ENCODE data around the gene PKN1.

The PKN1 gene

GRCh38 chr19:14405758-14406644, 27.1 kb upstream of the PKN1 start:
- H3K27ac ChIP-seq (ENCODE audit: low read length) = no peak overlapping the region
- H3K9me3 ChIP-seq (ENCODE audit: insufficient read depth, low read length) = no peaks in the 10 kb centered on the region
- no peak overlapping the region for H3K4me3 ChIP-seq (ENCODE audit: low read length)
- H3K27me3 ChIP-seq (ENCODE audit: low read depth, low read length) = no peaks in the 10 kb centered on the region
- H2AFZ ChIP-seq (ENCODE audit: low read depth, low read length) = no peak overlapping the region
- peaks cover 7% of the 10 kb centered on the region for H3K79me2 ChIP-seq (ENCODE audit: low read length)
- no peak overlapping the region for H3K4me2 ChIP-seq (ENCODE audit: low read length)
- TF ChIP-seq EZH2phosphoT487 (IDR thresholded peaks at IDR 0.05; ENCODE audit: low read depth) = no peak
- TF ChIP-seq, protein P1, sequence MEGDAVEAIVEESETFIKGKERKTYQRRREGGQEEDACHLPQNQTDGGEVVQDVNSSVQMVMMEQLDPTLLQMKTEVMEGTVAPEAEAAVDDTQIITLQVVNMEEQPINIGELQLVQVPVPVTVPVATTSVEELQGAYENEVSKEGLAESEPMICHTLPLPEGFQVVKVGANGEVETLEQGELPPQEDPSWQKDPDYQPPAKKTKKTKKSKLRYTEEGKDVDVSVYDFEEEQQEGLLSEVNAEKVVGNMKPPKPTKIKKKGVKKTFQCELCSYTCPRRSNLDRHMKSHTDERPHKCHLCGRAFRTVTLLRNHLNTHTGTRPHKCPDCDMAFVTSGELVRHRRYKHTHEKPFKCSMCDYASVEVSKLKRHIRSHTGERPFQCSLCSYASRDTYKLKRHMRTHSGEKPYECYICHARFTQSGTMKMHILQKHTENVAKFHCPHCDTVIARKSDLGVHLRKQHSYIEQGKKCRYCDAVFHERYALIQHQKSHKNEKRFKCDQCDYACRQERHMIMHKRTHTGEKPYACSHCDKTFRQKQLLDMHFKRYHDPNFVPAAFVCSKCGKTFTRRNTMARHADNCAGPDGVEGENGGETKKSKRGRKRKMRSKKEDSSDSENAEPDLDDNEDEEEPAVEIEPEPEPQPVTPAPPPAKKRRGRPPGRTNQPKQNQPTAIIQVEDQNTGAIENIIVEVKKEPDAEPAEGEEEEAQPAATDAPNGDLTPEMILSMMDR (IDR thresholded peaks at IDR 0.05; ENCODE audit: low read depth, low read length) = peak; percentile 46
- no peaks in the 10 kb centered on the region for H3K4me1 ChIP-seq (ENCODE audit: low read length)
- H4K20me1 ChIP-seq (ENCODE audit: insufficient read depth, low read length) = peaks cover 42% of the 10 kb centered on the region
- no peak overlapping the region for H3K9ac ChIP-seq (ENCODE audit: low read length)
- H3K36me3 ChIP-seq (replicated peaks; ENCODE audit: low read depth, low read length) = peaks cover 67% of the 10 kb centered on the region

- no peak overlapping the region for H3K4me3 ChIP-seq (ENCODE audit: low read length)
Observed at GRCh38 chr19:14406645-14407401, 26.3 kb upstream of the PKN1 start.

DNA sequence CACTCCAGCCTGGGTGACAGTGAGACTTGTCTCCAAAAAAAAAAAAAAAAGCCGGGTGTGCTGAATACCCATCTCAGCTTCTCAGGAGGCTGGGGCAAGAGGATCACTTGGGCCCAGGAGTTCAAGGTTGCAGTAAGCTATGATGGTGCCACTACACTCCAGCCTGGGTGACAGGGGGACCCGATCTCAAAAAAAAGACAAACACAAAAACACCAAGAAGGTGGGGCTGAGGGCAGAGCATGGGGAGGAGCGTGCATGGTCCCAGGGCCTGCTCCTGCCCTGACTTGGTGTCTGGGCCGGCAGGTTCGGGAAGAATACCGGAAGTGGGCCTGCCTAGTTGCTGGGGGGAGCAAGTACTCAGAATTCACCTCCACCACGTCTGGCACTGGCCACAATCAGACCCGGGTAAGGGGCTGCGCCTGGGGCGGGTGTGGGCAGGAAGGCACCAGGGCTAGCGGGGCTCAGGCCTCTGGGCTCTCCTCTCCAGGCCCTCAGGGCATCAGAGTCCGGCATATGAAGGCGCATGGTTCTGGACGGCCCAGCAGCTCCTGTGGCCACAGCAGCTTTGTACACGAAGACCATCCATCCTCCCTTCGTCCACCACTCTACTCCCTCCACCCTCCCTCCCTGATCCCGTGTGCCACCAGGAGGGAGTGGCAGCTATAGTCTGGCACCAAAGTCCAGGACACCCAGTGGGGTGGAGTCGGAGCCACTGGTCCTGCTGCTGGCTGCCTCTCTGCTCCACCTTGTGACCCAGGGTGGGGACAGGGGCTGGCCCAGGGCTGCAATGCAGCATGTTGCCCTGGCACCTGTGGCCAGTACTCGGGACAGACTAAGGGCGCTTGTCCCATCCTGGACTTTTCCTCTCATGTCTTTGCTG, 25.3 kb upstream of the PKN1 start:
- Histone ChIP-seq H3K79me2 (ENCODE audit: low read length) (peaks cover 26% of the 10 kb centered on the region), H3K36me3 (replicated peaks; ENCODE audit: low read depth, low read length) (peaks cover 74% of the 10 kb centered on the region), H2AFZ (ENCODE audit: low read depth, low read length) (no peak overlapping the region), H3K27me3 (ENCODE audit: low read depth, low read length) (no peaks in the 10 kb centered on the region), H4K20me1 (ENCODE audit: insufficient read depth, low read length) (peaks cover 60% of the 10 kb centered on the region), H3K4me1 (ENCODE audit: low read length) (no peaks in the 10 kb centered on the region), H3K27ac (ENCODE audit: low read length) (no peak overlapping the region), H3K9ac (ENCODE audit: low read length) (no peak overlapping the region), H3K4me2 (ENCODE audit: low read length) (no peak overlapping the region), H3K9me3 (ENCODE audit: insufficient read depth, low read length) (no peaks in the 10 kb centered on the region), H3K4me3 (ENCODE audit: low read length) (no peak overlapping the region)
- TF ChIP-seq, protein P1 (IDR thresholded peaks at IDR 0.05; ENCODE audit: low read depth, low read length) = no peak
- no peak for TF ChIP-seq EZH2phosphoT487 (IDR thresholded peaks at IDR 0.05; ENCODE audit: low read depth)

More at GRCh38 chr19:14406645-14407401, 26.3 kb upstream of the PKN1 start:
- TF ChIP-seq, protein P1 (IDR thresholded peaks at IDR 0.05; ENCODE audit: low read depth, low read length) = no peak
- no peak for TF ChIP-seq EZH2phosphoT487 (IDR thresholded peaks at IDR 0.05; ENCODE audit: low read depth)
- H2AFZ ChIP-seq (ENCODE audit: low read depth, low read length) = no peak overlapping the region
- no peaks in the 10 kb centered on the region for H3K27me3 ChIP-seq (ENCODE audit: low read depth, low read length)
- peaks cover 15% of the 10 kb centered on the region for H3K79me2 ChIP-seq (ENCODE audit: low read length)
- H3K9ac ChIP-seq (ENCODE audit: low read length) = no peak overlapping the region
- peaks cover 50% of the 10 kb centered on the region for H4K20me1 ChIP-seq (ENCODE audit: insufficient read depth, low read length)
- H3K9me3 ChIP-seq (ENCODE audit: insufficient read depth, low read length) = no peaks in the 10 kb centered on the region
- no peaks in the 10 kb centered on the region for H3K4me1 ChIP-seq (ENCODE audit: low read length)
- peaks cover 69% of the 10 kb centered on the region for H3K36me3 ChIP-seq (replicated peaks; ENCODE audit: low read depth, low read length)
- H3K4me2 ChIP-seq (ENCODE audit: low read length) = no peak overlapping the region
- no peak overlapping the region for H3K27ac ChIP-seq (ENCODE audit: low read length)
